Gastrocnemius medialis (tissue), 4 donors: ENCODE measurements around the gene MTFR1L. TPM values are rescaled to one million over a fixed set of nuclear protein-coding genes. Genes with fewer than 3 reads are reported as not detected.
"Not testable (repeated sequence)": the region's sequence is repeated elsewhere in the genome, so short reads cannot be mapped to it uniquely, and the experiment has no call there.

ENCODE experiments used
- ATAC-seq, 2 donors: fragments of 150-250 bp; one replicate each; pipeline ENCODE4 v1.9.1; 2016
- DNase-seq, 2 donors: peaks; one replicate each; pipeline ENCODE4 v3.0.0-alpha.2; 2019
- H3K27ac ChIP-seq, 4 donors: fragments of 200-600 bp; sonication (generic); 1 replicate in 1 of 4; 2 replicates in 3 of 4; pipeline ENCODE4 v1.5.1; 2016 to 2018; ENCODE audit warnings: mild to moderate bottlenecking in 2 of 4, moderate library complexity in 1 of 4
- H3K27me3 ChIP-seq, 3 donors: fragments of 200-600 bp; sonication (generic) in 2 of 3; 1 replicate in 1 of 3; 2 replicates in 2 of 3; pipeline versions ENCODE4 v1.5.1 to v1.6.0; 2016 to 2019; ENCODE audit warnings: mild to moderate bottlenecking in 1 of 3, moderate library complexity in 1 of 3
- H3K36me3 ChIP-seq, 2 donors: fragments of 200-600 bp; sonication (generic) in 1 of 2; one replicate each; pipeline ENCODE4 v1.5.1; 2017 to 2018
- H3K4me1 ChIP-seq, 2 donors: fragments of 200-600 bp; sonication (generic) in 1 of 2; one replicate each; pipeline ENCODE4 v1.5.1; 2016 to 2017; ENCODE audit warnings: mild to moderate bottlenecking in 2 of 2
- H3K4me3 ChIP-seq, 4 donors: fragments of 200-600 bp; sonication (generic) in 3 of 4; 1 replicate in 1 of 4; 2 replicates in 3 of 4; pipeline ENCODE4 v1.5.1; 2016 to 2019; ENCODE audit warnings: mild to moderate bottlenecking in 2 of 4
- H3K9me3 ChIP-seq, 3 donors: fragments of 200-600 bp; sonication (generic) in 2 of 3; 1 replicate in 1 of 3; 2 replicates in 2 of 3; pipeline ENCODE4 v1.5.1; 2016 to 2019
- POLR2A ChIP-seq, 2 donors: fragments of 450-650 bp; IDR thresholded peaks; one replicate each; pipeline ENCODE4 v1.6.1; 2017; ENCODE audit warnings: antibody characterized with exemption in 2 of 2, mild to moderate bottlenecking in 2 of 2, moderate library complexity in 2 of 2
- in situ Hi-C, 4 donors: fragments of 200-750 bp; cut with MboI; loops; one replicate each; pipeline versions ENCODE4 v1.15.0 to v1.8.0; 2017; ENCODE audit warnings: low sequenced_read_pairs in 4 of 4
- intact Hi-C: fragments of 100-400 bp; cut with DNase I; formaldehyde crosslinking; loops from one replicate; pipeline ENCODE4 v1.15.1; 2023; ENCODE audit warnings: low total_unique reads
- total RNA-seq, 4 donors: library from RNA; depleted of rRNA; stranded (reverse); fragments of >200 nt; gene quantifications; one replicate each; pipeline versions ENCODE4 v1.1.0 to v1.2.3, GENCODE V29; 2016
- TF ChIP-seq, protein P1 (sequence below), 5 experiments: fragments of 450-650 bp in 3 of 5; fragments of 200-600 bp in 2 of 5; sonication (generic) in 2 of 5; IDR thresholded peaks in 4 of 5; conservative IDR thresholded peaks in 1 of 5; 1 replicate in 4 of 5; 2 replicates in 1 of 5; pipeline ENCODE4 v1.5.1; 2016 to 2019; ENCODE audit warnings: antibody characterized with exemption in 5 of 5, mild to moderate bottlenecking in 3 of 5, moderate library complexity in 3 of 5

MTFR1L gene
- total RNA-seq, 4 donors from 2014 or later: 123 to 186 (median 170) TPM

DNA sequence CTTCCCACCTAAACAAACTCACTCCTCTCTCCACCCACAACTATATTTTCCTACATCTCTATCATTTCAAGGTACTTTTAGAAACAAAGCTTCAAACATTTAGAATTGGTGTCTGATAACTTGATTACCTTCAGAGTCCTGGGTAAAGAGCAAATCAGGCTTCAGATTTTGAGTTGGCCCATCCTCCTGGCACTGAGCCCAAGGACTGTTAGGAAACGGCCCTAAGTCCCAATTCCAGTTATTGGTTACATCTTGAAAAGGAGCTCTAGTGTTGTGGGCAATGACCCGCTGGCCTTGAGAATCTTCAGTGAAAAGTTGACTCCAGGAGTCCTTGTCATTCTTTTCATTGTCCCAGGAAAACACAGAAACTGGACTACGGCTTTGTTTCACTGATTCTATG is 15.1 kb downstream of the MTFR1L start:
- in situ Hi-C loops (no loop called here), intact Hi-C loops (no loop called here)
- no peak for ATAC-seq
- Histone ChIP-seq H3K9me3 (no peaks in the 10 kb centered on the region), H3K27ac (no peak overlapping the region), H3K4me1 (no peaks in the 10 kb centered on the region), H3K36me3 (peaks cover 0 to 50% of the 10 kb centered on the region in 2 donors), H3K4me3 (no peak overlapping the region), H3K27me3 (no peaks in the 10 kb centered on the region)
- TF ChIP-seq, protein P1, sequence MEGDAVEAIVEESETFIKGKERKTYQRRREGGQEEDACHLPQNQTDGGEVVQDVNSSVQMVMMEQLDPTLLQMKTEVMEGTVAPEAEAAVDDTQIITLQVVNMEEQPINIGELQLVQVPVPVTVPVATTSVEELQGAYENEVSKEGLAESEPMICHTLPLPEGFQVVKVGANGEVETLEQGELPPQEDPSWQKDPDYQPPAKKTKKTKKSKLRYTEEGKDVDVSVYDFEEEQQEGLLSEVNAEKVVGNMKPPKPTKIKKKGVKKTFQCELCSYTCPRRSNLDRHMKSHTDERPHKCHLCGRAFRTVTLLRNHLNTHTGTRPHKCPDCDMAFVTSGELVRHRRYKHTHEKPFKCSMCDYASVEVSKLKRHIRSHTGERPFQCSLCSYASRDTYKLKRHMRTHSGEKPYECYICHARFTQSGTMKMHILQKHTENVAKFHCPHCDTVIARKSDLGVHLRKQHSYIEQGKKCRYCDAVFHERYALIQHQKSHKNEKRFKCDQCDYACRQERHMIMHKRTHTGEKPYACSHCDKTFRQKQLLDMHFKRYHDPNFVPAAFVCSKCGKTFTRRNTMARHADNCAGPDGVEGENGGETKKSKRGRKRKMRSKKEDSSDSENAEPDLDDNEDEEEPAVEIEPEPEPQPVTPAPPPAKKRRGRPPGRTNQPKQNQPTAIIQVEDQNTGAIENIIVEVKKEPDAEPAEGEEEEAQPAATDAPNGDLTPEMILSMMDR (IDR thresholded peaks at IDR 0.05 in 4 of 5, conservative IDR thresholded peaks at IDR 0.05 in 1 of 5): no peak
- no peak for TF ChIP-seq POLR2A (IDR thresholded peaks at IDR 0.05)
- no peak for DNase-seq

DNA sequence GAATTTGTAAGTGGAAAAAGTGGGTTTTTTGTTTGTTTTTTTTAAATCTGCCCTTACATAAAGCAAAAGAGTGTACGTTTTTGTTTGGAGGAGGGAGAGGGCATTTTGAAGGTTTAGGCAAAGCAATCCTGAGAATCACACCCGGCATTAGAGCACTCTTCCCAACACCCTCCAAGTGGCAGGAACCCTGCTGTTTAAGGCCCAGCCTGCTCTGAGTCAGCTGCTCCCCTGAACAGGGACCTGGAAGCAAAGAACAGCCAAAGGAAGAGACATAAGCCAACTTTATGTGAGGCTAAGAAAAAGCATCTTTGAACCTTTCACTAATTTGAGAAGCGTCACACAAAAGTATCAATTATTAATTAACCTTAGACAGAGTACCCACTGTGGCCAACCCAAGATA is 16.9 kb downstream of the MTFR1L start:
- no peak overlapping the region for H3K27ac ChIP-seq
- no peaks in the 10 kb centered on the region for H3K27me3 ChIP-seq
- H3K9me3 ChIP-seq: no peaks in the 10 kb centered on the region
- in situ Hi-C loops (no loop called here), intact Hi-C loops (no loop called here)
- H3K36me3 ChIP-seq: peaks cover 0 to 32% of the 10 kb centered on the region in 2 donors
- no peaks in the 10 kb centered on the region for H3K4me1 ChIP-seq
- TF ChIP-seq, protein P1 (IDR thresholded peaks at IDR 0.05 in 4 of 5, conservative IDR thresholded peaks at IDR 0.05 in 1 of 5): no peak
- no peak for TF ChIP-seq POLR2A (IDR thresholded peaks at IDR 0.05)
- DNase-seq: no peak
- no peak for ATAC-seq
- no peak overlapping the region for H3K4me3 ChIP-seq

DNA sequence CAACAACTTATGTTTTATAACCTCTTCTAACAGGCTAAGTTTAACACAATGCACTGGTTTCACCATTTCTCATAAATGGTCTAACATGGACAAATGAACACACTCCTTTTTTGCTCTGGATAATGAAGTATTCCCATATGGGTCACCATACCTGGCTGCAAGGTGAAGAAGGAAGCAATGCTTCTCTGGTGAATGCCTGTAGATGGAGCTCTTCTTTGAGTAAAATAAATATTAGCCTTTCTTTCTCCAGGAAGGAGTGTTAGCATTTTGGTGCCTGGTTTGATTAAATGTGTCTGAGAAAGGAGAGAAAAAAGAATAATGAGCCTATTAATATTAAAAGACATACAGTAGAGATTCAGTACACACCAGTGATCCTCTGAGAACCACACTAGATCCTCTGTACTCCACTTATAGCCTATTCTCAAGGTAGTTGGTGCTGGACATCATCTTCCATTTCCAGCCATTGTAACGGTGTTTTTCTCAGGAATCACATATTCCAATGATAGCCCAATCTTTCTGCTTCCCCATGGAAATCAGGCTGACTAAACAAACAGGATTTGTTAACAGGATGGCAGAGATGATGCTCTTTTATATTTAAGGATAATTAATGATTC is 17.6 kb downstream of the MTFR1L start:
- intact Hi-C loops (no loop called here), in situ Hi-C loops (no loop called here)
- TF ChIP-seq, protein P1 (IDR thresholded peaks at IDR 0.05 in 4 of 5, conservative IDR thresholded peaks at IDR 0.05 in 1 of 5): no peak
- no peak for TF ChIP-seq POLR2A (IDR thresholded peaks at IDR 0.05)
- H3K4me3 ChIP-seq: no peak overlapping the region
- no peaks in the 10 kb centered on the region for H3K9me3 ChIP-seq
- ATAC-seq (no peak), DNase-seq (no peak)
- H3K36me3 ChIP-seq: peaks cover 0 to 26% of the 10 kb centered on the region in 2 donors
- H3K27me3 ChIP-seq: no peaks in the 10 kb centered on the region
- H3K27ac ChIP-seq: no peak overlapping the region
- H3K4me1 ChIP-seq: no peaks in the 10 kb centered on the region

DNA sequence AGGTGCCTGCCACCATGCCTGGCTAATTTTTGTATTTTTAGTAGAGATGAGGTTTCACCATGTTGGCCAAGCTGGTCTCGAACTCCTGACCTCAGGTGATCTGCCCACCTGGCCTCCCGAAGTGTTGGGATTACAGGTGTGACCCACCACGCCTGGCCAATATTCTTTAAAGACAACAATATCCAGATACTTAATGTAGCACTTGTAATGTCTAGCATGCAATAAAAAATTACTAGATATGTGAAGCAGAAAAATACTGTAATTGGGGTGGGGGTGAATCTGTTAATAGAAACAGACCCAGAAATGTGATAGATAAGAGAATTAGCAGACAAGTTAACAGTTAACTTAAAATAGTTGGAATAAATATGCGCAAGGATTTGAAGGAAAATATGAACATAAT is 20.1 kb downstream of the MTFR1L start:
- ATAC-seq, intact Hi-C loops, H3K4me1 ChIP-seq, H3K9me3 ChIP-seq, in situ Hi-C loops, H3K36me3 ChIP-seq, DNase-seq, H3K4me3 ChIP-seq, H3K27ac ChIP-seq, H3K27me3 ChIP-seq: not testable (repeated sequence)

DNA sequence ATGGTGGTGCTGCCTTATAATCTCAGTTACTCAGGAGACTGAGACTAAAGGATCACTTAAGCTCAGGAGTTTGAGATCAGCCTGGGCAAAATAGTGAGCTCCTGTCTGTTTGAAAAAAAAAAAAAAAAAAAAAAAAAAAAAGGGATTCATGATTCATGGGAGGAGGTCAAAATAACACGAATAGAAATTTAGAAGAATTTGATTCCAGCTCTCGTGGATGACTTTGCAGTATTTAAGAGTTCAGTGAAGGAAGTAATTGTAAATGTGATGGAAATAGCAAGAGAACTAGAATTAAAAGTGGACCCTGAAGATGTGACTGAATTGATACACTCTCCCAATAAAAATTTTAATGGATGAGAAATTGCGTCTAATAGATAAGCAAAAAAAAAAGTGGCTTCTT is 23.7 kb downstream of the MTFR1L start:
- Histone ChIP-seq H3K27ac (no peak overlapping the region), H3K9me3 (no peaks in the 10 kb centered on the region), H3K27me3 (no peaks in the 10 kb centered on the region), H3K4me3 (no peak overlapping the region), H3K4me1 (peaks cover 0 to 3% of the 10 kb centered on the region in 2 donors), H3K36me3 (no peaks in the 10 kb centered on the region)
- intact Hi-C loops (no loop called here), in situ Hi-C loops (no loop called here)
- DNase-seq (no peak), ATAC-seq (no peak)
- TF ChIP-seq, protein P1 (IDR thresholded peaks at IDR 0.05 in 4 of 5, conservative IDR thresholded peaks at IDR 0.05 in 1 of 5): no peak
